ENCODE measurements around the gene GRM1.

DNA sequence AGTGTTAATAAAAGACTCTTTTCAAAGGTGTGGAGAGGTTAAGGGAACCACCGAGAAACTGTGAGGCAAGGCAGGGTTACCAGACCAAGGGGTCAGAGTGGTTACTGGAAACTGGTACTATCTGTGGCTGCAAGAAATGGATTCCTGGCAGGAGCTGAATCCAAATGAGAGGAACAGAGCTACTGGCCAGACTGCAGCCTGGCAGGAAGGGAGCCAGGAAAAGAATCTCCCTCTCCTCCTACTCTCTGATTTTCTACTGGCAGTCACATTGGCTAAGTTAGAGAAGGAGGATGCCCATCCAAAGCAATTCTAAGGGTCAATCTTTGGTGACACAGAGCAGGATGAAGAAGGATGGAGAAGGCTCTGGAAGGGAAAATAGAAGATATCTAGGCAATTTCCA lies 211.5 kb downstream of the GRM1 start:
- TF ChIP-seq, protein P1, sequence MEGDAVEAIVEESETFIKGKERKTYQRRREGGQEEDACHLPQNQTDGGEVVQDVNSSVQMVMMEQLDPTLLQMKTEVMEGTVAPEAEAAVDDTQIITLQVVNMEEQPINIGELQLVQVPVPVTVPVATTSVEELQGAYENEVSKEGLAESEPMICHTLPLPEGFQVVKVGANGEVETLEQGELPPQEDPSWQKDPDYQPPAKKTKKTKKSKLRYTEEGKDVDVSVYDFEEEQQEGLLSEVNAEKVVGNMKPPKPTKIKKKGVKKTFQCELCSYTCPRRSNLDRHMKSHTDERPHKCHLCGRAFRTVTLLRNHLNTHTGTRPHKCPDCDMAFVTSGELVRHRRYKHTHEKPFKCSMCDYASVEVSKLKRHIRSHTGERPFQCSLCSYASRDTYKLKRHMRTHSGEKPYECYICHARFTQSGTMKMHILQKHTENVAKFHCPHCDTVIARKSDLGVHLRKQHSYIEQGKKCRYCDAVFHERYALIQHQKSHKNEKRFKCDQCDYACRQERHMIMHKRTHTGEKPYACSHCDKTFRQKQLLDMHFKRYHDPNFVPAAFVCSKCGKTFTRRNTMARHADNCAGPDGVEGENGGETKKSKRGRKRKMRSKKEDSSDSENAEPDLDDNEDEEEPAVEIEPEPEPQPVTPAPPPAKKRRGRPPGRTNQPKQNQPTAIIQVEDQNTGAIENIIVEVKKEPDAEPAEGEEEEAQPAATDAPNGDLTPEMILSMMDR (IDR thresholded peaks at IDR 0.05) = no peak
- no peak for TF ChIP-seq EP300 (IDR thresholded peaks at IDR 0.05)

All from stomach (tissue), 4 donors.